Body of pancreas (tissue), 4 donors: ENCODE data around the gene CCR7. TPM values are rescaled to one million over a fixed set of nuclear protein-coding genes. Genes with fewer than 3 reads are reported as not detected.

ENCODE experiments used
- ATAC-seq: fragments of 150-250 bp; one replicate; pipeline ENCODE4 v1.9.1; 2016
- DNase-seq, 4 donors: peaks; one replicate each; pipeline ENCODE4 v3.0.0-alpha.2; 2019
- H3K27ac ChIP-seq, 4 donors: fragments of 200-600 bp; sonication (generic); 1 replicate in 3 of 4; 2 replicates in 1 of 4; pipeline versions ENCODE4 v1.5.1 to v1.6.1; 2016 to 2019; ENCODE audit warnings: mild to moderate bottlenecking in 1 of 4, mixed read lengths in 1 of 4, moderate library complexity in 1 of 4
- H3K27me3 ChIP-seq, 2 donors: fragments of 200-600 bp; sonication (generic); one replicate each; pipeline ENCODE4 v1.6.0; 2016; ENCODE audit warnings: mild to moderate bottlenecking in 1 of 2
- H3K36me3 ChIP-seq, 2 donors: fragments of 200-600 bp; sonication (generic); replicated peaks in 1 of 2; 2 replicates each; pipeline ENCODE4 v1.5.1; 2016; ENCODE audit warnings: low read depth in 2 of 2; ENCODE audit not compliant: insufficient read depth in 1 of 2
- H3K4me1 ChIP-seq: fragments of 200-600 bp; sonication (generic); one replicate; pipeline ENCODE4 v1.6.0; 2016
- H3K4me3 ChIP-seq, 2 donors: fragments of 200-600 bp; sonication (generic); 1 replicate in 1 of 2; 2 replicates in 1 of 2; pipeline ENCODE4 v1.5.1; 2016 to 2019
- H3K9me3 ChIP-seq, 3 donors: fragments of 200-600 bp; sonication (generic); 1 replicate in 2 of 3; 2 replicates in 1 of 3; pipeline ENCODE4 v1.5.1; 2016
- POLR2A ChIP-seq, 3 donors: fragments of 450-650 bp; IDR thresholded peaks; one replicate each; pipeline ENCODE4 v1.6.1; 2016; ENCODE audit warnings: antibody characterized with exemption in 3 of 3, mild to moderate bottlenecking in 2 of 3
- WGBS, 2 donors: methylation state at CpG; one replicate each; pipeline ENCODE4 v1.1.5; 2017; 5-methylcytosine and 5-hydroxymethylcytosine counted together
- intact Hi-C: fragments of 100-400 bp; cut with DNase I; formaldehyde crosslinking; loops from one replicate; pipeline ENCODE4 v1.15.1; 2023
- total RNA-seq, 2 donors: library from RNA; depleted of rRNA; stranded (reverse); fragments of >200 nt; gene quantifications; one replicate each; pipeline ENCODE4 v1.1.0, GENCODE V29; 2016
- TF ChIP-seq, protein P1 (sequence below), 7 experiments: fragments of 450-650 bp in 4 of 7; fragments of 200-600 bp in 3 of 7; sonication (generic) in 3 of 7; IDR thresholded peaks; one replicate each; pipeline ENCODE4 v1.5.1; 2016 to 2019; ENCODE audit warnings: antibody characterized with exemption in 7 of 7

The CCR7 gene
- total RNA-seq, 2 donors from 2014 or later = 0.26 TPM; not detected in 1

DNA sequence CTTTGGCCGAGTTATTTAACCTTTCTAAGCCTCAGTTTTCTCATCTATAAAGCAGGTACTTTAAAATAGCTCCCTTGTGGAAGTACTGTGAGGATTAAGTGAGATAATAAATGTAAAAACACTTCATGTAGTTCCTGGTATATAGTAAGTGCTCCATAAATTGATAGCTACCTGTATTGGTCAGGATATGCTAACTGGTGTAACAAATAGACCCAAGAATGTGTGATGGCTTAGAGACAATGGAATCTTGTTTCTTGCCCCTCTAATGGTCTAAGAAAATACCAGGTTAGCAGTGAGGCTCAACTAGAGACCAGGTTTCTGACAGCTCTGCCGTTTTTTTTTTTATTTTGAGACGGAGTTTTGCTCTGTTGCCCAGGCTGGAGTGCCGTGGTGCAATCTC, 29.8 kb downstream of the CCR7 start:
- TF ChIP-seq, protein P1, sequence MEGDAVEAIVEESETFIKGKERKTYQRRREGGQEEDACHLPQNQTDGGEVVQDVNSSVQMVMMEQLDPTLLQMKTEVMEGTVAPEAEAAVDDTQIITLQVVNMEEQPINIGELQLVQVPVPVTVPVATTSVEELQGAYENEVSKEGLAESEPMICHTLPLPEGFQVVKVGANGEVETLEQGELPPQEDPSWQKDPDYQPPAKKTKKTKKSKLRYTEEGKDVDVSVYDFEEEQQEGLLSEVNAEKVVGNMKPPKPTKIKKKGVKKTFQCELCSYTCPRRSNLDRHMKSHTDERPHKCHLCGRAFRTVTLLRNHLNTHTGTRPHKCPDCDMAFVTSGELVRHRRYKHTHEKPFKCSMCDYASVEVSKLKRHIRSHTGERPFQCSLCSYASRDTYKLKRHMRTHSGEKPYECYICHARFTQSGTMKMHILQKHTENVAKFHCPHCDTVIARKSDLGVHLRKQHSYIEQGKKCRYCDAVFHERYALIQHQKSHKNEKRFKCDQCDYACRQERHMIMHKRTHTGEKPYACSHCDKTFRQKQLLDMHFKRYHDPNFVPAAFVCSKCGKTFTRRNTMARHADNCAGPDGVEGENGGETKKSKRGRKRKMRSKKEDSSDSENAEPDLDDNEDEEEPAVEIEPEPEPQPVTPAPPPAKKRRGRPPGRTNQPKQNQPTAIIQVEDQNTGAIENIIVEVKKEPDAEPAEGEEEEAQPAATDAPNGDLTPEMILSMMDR (IDR thresholded peaks at IDR 0.05) = no peak
- no peak for TF ChIP-seq POLR2A (IDR thresholded peaks at IDR 0.05)
- Histone ChIP-seq H3K27ac (peak overlapping the region in 3 of 4 donors; percentile 63 to 88 (median 85)), H3K4me3 (no peak overlapping the region), H3K4me1 (peaks cover 42% of the 10 kb centered on the region), H3K9me3 (no peaks in the 10 kb centered on the region), H3K27me3 (no peaks in the 10 kb centered on the region), H3K36me3 (no peaks in the 10 kb centered on the region)
- intact Hi-C loops = loop anchor here (10.0 kb wide), 1 partner anchor 91 kb away; the partner anchor contains the start of gene IGFBP4
- DNase-seq (no peak), ATAC-seq (no peak)
- 64 to 67% methylated on average over 4 of the region's 4 CpGs for WGBS, 2 donors

- Histone ChIP-seq H3K4me3 (no peak overlapping the region), H3K4me1 (peaks cover 35% of the 10 kb centered on the region), H3K9me3 (no peaks in the 10 kb centered on the region), H3K27me3 (no peaks in the 10 kb centered on the region), H3K36me3 (no peaks in the 10 kb centered on the region), H3K27ac (peak overlapping the region in 1 of 4 donors; percentile 7)
- ATAC-seq (no peak), DNase-seq (no peak)
- no peak for TF ChIP-seq POLR2A (IDR thresholded peaks at IDR 0.05)
- TF ChIP-seq, protein P1 (IDR thresholded peaks at IDR 0.05) = no peak
- WGBS, 2 donors = 68 to 70% methylated on average over 11 of the region's 11 CpGs
- intact Hi-C loops = loop anchor here (10.0 kb wide), 1 partner anchor 90 kb away; the partner anchor contains the start of gene IGFBP4
Observed at GRCh38 chr17:40534371-40535189, 30.7 kb downstream of the CCR7 start.

GRCh38 chr17:40533896-40534295, 31.4 kb downstream of the CCR7 start:
- 39 to 40% methylated on average over 4 of the region's 4 CpGs for WGBS, 2 donors
- H3K4me1 ChIP-seq = peaks cover 28% of the 10 kb centered on the region
- ATAC-seq (no peak), DNase-seq (no peak)
- intact Hi-C loops = loop anchor here (10.0 kb wide), 1 partner anchor 89 kb away; the partner anchor contains the start of gene IGFBP4
- H3K36me3 ChIP-seq = no peaks in the 10 kb centered on the region
- no peaks in the 10 kb centered on the region for H3K9me3 ChIP-seq
- TF ChIP-seq, protein P1 (IDR thresholded peaks at IDR 0.05) = no peak
- TF ChIP-seq POLR2A (IDR thresholded peaks at IDR 0.05) = no peak
- H3K27ac ChIP-seq = peak overlapping the region in 3 of 4 donors; percentile 7 to 10 (median 7)
- H3K4me3 ChIP-seq = no peak overlapping the region
- H3K27me3 ChIP-seq = no peaks in the 10 kb centered on the region

GRCh38 chr17:40532520-40533253, 32.6 kb downstream of the CCR7 start:
- Histone ChIP-seq H3K4me3 (no peak overlapping the region), H3K9me3 (no peaks in the 10 kb centered on the region), H3K27me3 (no peaks in the 10 kb centered on the region), H3K36me3 (no peaks in the 10 kb centered on the region), H3K27ac (peak overlapping the region in 2 of 4 donors; percentile 5 to 17), H3K4me1 (peaks cover 16% of the 10 kb centered on the region)
- DNase-seq = no peak
- TF ChIP-seq, protein P1 (IDR thresholded peaks at IDR 0.05) = no peak
- no peak for TF ChIP-seq POLR2A (IDR thresholded peaks at IDR 0.05)
- ATAC-seq = peak; percentile 7
- 34 to 38% methylated on average over 6 of the region's 6 CpGs for WGBS, 2 donors
- intact Hi-C loops = loop anchor here (10.0 kb wide), 1 partner anchor 88 kb away; the partner anchor contains the start of gene IGFBP4
